Measurements from ENCODE around the gene GPS1.

The GPS1 gene

DNA sequence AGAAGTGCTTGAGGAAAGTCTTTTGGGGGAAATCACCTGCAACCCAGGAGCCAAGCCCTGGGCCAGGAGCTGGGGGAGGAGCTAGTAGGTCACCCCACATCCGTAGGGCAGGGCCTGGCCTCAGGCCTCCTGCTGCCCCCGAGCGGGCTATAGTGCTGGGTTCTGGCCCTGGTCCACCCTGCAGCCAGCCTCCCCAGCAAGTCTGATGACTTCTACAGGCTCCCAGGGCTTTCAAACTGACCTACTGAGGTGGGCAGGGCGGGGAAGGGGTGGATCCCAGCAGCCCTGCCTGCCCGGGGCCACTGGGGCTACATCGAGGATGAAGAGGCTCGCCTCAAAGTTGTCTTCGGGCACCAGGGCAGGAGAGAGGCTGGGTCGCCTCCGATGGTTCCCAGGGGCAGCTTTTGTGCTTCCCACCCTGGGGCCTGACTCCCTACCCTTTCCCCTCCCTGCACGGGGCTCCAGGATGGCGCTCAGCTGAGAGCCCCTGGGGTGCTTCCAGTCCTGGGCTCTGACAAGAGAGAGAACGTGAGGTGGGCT lies 34.0 kb upstream of the GPS1 start:
- no peak for DNase-seq (ENCODE audit: low read depth)
- TF ChIP-seq, protein P1, sequence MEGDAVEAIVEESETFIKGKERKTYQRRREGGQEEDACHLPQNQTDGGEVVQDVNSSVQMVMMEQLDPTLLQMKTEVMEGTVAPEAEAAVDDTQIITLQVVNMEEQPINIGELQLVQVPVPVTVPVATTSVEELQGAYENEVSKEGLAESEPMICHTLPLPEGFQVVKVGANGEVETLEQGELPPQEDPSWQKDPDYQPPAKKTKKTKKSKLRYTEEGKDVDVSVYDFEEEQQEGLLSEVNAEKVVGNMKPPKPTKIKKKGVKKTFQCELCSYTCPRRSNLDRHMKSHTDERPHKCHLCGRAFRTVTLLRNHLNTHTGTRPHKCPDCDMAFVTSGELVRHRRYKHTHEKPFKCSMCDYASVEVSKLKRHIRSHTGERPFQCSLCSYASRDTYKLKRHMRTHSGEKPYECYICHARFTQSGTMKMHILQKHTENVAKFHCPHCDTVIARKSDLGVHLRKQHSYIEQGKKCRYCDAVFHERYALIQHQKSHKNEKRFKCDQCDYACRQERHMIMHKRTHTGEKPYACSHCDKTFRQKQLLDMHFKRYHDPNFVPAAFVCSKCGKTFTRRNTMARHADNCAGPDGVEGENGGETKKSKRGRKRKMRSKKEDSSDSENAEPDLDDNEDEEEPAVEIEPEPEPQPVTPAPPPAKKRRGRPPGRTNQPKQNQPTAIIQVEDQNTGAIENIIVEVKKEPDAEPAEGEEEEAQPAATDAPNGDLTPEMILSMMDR (IDR thresholded peaks at IDR 0.05; ENCODE audit: low read depth, low read length): no peak
- TF ChIP-seq POLR2A (IDR thresholded peaks at IDR 0.05; ENCODE audit: extremely low read depth, insufficient read length): no peak
- TF ChIP-seq MYC (IDR thresholded peaks at IDR 0.05; ENCODE audit: low read depth, low read length): no peak
- TF ChIP-seq MAX (IDR thresholded peaks at IDR 0.05; ENCODE audit: low read depth, low read length): no peak
- H3K4me3 ChIP-seq (ENCODE audit: low read depth, low read length): no peak overlapping the region

DNA sequence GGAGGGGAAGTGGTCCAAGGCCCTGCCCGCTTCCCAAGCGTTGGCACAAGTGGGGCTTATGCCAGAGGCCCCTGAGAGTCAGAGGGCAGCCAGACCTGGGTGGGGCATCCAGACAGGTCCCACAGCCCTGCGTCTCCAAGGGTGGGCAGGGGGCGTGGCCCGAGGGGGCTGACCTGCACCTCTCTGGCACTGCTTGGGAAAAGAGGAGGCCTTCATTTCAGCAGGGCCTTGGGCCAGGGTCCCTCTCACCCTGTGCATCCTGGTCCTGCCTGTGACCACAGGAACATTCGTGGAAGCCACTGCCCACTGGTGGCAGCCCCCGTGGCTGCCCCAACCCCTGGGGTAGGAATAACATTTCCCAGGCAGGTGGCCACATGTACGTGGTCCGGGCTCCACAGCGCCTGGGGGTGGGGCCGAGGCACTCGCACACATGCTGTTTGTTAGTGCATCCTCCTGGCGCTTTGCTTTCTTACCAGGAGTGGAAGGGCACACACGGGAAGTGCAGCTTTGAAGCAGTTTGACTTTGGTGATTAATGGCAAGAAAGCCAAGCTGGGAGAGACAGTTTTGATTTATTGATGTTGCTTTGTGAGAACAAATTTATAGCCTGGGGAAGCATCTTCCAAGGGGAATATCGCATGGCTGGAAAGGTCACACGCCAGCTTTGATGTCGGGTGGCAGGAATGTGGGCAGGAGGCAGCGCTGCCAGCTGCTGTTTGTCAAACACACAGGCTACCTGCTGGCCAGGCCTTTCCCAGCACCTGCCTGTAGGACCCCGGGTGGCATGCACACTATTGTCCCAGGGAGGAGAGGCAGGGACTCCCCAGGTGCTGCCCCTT lies 33.3 kb upstream of the GPS1 start:
- H3K4me3 ChIP-seq (ENCODE audit: low read depth, low read length): no peak overlapping the region
- TF ChIP-seq MAX (IDR thresholded peaks at IDR 0.05; ENCODE audit: low read depth, low read length): no peak
- TF ChIP-seq, protein P1 (IDR thresholded peaks at IDR 0.05; ENCODE audit: low read depth, low read length): no peak
- no peak for TF ChIP-seq MYC (IDR thresholded peaks at IDR 0.05; ENCODE audit: low read depth, low read length)
- no peak for TF ChIP-seq POLR2A (IDR thresholded peaks at IDR 0.05; ENCODE audit: extremely low read depth, insufficient read length)
- DNase-seq (ENCODE audit: low read depth): no peak

DNA sequence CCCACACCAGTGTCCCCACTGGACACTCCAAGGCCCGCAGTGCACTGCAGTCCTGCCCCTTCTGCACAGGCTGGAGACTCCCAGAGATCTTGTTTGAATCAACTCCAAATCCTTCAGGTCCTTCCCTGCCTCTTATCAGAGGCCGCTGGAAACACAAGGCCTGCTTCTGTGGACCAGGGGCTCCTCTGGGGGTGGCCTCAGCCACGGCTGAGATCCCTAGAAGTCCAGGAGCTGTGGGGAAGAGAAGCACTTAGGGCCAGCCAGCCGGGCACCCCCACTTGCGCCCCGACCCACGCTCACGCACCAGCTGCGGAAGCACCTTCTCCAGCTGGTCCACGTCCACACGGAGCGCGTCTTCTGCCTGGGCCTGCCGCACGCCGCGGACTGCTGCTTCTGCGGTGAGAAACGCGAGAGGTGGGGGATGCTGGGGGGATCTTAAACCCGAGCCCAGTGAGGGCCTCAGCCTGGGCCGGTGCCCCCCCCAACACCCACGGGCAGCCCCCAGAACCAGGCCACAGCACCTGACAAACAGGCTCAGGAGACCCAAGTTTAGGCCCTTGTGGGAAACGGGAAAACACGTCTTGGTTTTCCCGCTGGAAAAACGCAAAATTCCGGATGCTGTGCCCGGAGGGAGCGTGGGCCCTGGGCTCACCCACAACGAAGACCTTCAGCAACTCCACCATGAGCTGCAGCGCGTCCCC lies 32.6 kb upstream of the GPS1 start:
- H3K4me3 ChIP-seq (ENCODE audit: low read depth, low read length): no peak overlapping the region
- no peak for TF ChIP-seq POLR2A (IDR thresholded peaks at IDR 0.05; ENCODE audit: extremely low read depth, insufficient read length)
- DNase-seq (ENCODE audit: low read depth): no peak

DNA sequence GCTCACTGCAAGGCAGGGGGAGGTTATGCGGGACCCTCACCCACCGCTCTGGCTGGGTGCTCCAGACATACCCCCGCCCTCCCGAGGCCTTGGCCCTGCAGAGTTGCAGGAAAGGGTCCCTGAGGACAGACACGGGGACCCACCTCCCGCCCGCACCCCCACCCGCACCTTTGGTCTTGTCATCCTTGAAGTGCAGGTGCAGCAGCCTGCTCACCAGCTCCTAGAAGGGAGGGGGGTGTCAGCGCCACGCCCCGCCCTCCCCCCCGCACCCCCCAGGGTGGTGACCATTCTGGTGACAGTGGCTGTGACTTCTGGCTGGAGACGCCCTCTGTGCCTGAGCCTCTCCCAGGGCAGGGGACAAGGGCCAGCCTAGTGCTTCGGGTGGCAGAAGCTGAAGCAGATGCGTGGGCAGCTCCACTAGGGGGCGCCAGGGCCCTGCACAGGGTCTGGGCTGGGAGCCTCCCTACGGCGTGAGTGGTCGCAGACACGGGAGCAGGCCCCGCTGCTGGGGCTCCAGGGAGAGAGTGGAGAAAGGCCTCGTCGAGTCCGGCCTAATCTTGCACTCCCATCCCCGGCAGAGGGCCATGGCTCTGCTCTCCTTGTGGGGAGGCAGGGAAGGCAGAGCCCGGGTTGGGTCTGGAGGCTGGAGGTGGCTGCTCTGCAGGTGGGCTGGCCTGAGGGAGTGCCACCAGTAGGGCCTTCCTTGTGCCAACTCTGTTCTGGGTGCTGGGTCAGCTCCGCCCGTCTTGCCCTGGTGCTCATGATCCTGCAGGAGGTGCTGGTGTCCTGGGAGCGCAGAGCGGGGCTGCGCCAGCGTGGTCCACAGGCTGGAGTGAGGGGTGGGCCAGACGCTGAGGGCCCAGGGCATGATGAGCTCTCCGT lies 31.8 kb upstream of the GPS1 start:
- TF ChIP-seq MAX (IDR thresholded peaks at IDR 0.05; ENCODE audit: low read depth, low read length) (peak; percentile 44), MYC (IDR thresholded peaks at IDR 0.05; ENCODE audit: low read depth, low read length) (peak; percentile 49), POLR2A (IDR thresholded peaks at IDR 0.05; ENCODE audit: extremely low read depth, insufficient read length) (no peak)
- TF ChIP-seq, protein P1 (IDR thresholded peaks at IDR 0.05; ENCODE audit: low read depth, low read length): peak; percentile 85
- no peak overlapping the region for H3K4me3 ChIP-seq (ENCODE audit: low read depth, low read length)
- DNase-seq (ENCODE audit: low read depth): peak; percentile 79

DNA sequence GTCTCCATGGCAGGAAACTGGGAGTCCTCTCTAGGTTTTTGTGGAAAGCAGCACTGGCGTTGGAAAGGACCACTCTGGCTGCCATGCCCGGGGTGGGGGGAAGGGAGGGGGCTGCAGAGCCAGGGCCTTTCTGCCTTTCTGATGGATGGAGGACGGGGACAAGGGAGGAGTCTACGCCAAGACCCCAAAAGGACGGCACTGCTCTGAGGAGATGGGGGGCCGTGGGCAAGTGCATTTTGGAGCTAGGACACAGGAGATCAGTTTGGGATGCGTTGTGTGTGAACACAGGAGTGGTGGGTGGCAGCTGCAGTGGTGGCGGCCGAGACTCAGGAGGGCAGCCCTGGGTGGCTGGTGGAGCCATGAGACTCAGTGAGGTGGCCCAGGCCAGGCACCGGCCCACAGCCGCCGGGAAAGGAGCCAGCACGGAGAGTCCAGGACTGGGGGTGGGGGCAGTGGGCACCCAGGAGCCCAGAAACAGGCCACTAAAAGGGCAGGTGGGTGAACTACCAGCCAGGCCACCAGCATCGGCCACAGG lies 31.1 kb upstream of the GPS1 start:
- no peak overlapping the region for H3K4me3 ChIP-seq (ENCODE audit: low read depth, low read length)
- TF ChIP-seq MAX (IDR thresholded peaks at IDR 0.05; ENCODE audit: low read depth, low read length) (no peak), MYC (IDR thresholded peaks at IDR 0.05; ENCODE audit: low read depth, low read length) (no peak), POLR2A (IDR thresholded peaks at IDR 0.05; ENCODE audit: extremely low read depth, insufficient read length) (no peak)
- TF ChIP-seq, protein P1 (IDR thresholded peaks at IDR 0.05; ENCODE audit: low read depth, low read length): no peak
- DNase-seq (ENCODE audit: low read depth): no peak
